HFF-Myc (cell line): ENCODE data around the gene DENND1A.

Experiments
- DNase-seq: peaks from one replicate; pipeline ENCODE4 v3.0.0-alpha.2; 2011; ENCODE audit warnings: low read depth; ENCODE audit errors: extremely low read depth
- H3K4me3 ChIP-seq: replicated peaks from 2 replicates; pipeline ENCODE4 v1.5.1; 2011; ENCODE audit warnings: low read depth, mild to moderate bottlenecking, control low read depth, low read length
- TF ChIP-seq, protein P1 (sequence below): IDR thresholded peaks from 2 replicates; pipeline ENCODE4 v1.5.1; 2012; ENCODE audit warnings: mild to moderate bottlenecking, low read depth, low read length, control low read depth; ENCODE audit errors: missing control alignments

Gene DENND1A

DNA sequence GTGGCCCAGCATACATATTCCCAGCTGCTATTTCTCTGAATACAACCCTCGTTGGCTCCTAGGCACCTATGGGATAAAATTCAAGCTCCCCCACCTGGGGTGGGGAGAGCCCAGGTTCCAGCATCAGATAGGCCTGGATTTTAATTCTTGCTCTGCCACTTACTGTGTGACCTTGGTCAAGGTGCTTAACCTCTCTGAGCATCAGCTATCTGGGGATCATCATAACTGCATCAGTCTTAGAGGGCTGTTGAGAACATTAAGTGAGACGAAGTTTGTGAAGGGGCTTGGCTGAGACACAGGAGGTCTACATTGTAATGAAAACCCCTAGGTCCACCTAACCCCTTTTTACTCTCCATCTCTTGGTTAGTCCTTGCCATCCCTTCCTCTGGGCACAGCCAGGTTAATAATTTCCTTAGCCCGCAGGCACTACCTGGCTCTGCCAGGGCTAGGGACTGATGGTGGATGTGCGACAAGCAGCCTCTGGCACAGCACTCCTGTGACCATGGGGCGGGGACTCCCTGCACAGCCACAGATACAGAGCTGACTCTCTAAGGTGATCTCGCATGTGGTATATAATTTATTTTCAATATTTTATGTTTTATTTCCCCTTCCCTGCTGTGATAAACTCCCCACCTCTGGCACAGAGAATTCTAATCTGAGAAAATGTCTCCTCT, 505.2 kb downstream of the DENND1A start:
- no peak overlapping the region for H3K4me3 ChIP-seq
- no peak for DNase-seq
- TF ChIP-seq, protein P1, sequence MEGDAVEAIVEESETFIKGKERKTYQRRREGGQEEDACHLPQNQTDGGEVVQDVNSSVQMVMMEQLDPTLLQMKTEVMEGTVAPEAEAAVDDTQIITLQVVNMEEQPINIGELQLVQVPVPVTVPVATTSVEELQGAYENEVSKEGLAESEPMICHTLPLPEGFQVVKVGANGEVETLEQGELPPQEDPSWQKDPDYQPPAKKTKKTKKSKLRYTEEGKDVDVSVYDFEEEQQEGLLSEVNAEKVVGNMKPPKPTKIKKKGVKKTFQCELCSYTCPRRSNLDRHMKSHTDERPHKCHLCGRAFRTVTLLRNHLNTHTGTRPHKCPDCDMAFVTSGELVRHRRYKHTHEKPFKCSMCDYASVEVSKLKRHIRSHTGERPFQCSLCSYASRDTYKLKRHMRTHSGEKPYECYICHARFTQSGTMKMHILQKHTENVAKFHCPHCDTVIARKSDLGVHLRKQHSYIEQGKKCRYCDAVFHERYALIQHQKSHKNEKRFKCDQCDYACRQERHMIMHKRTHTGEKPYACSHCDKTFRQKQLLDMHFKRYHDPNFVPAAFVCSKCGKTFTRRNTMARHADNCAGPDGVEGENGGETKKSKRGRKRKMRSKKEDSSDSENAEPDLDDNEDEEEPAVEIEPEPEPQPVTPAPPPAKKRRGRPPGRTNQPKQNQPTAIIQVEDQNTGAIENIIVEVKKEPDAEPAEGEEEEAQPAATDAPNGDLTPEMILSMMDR, result no peak

DNA sequence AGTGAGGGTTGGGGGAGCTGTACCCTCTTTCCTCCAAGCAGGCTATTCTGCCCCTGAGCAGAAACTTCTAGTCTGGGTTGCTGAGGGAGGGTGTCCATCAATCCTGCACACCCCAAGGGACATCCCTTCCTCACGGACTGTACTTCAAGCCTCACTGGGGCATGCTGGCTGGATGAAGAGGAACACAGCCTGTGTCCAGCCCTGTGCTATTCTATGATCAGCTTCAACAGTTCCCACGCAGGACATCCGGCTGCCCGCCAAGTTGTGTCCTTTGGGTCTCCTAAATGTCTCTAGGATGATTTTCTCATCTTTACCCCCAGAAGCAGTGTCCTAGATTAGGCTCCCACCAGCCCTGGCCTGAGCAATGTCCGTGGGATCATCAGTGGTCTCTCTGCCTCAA, 505.8 kb downstream of the DENND1A start:
- TF ChIP-seq, protein P1, result no peak
- H3K4me3 ChIP-seq, result no peak overlapping the region
- DNase-seq, result no peak

DNA sequence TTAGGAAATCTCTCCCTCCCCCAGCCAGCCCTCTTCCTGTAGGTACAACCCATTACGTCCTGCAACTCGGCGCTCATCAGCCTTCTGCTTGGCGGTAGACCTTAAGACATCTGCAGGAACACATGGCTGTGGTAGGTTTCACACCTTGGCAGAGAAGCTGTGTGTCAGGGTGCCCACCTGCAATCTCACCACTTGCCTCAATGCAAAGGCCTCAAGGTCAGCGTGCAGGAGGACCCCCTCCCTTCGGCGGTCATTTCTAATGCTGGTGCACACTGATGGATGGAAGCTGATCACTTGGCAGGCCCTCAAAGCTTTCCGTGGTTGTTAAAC, 506.6 kb downstream of the DENND1A start:
- no peak for DNase-seq
- TF ChIP-seq, protein P1, result no peak

DNA sequence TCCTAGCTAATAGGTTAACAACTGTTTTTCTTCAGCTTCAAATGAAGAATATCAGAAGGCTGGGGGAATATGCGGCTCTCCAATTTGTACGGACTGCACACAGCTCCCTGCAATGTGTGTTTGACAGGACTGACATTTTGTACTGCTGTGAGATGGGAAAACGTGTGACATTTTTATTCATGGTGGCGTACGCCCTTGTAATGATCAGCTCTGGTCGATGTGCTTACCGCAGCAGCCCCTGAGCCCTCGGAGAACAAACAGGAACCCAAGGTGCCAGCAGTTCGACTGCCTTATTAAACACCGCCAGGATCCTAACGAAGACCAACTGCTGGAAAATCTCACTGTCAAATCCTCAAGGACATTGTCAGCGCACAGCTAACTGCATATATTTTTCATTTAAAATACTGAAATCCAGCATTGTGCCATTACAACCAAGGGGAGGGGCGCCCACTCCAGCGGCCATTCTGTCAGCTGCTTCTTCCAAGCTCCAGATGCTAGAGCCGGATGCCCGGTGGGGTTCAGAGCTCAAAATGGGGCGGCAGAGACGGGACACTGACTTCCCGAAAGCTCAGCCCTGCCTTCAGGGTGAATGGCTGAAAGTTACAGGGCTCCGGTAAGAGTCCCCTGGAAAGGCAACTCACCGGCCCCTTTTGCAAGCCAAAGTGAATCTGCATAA, 507.2 kb downstream of the DENND1A start:
- no peak for DNase-seq
- H3K4me3 ChIP-seq, result no peak overlapping the region
- TF ChIP-seq, protein P1, result no peak

More for the DNA sequence above, 506.6 kb downstream of the DENND1A start:
- H3K4me3 ChIP-seq, result no peak overlapping the region

DNA sequence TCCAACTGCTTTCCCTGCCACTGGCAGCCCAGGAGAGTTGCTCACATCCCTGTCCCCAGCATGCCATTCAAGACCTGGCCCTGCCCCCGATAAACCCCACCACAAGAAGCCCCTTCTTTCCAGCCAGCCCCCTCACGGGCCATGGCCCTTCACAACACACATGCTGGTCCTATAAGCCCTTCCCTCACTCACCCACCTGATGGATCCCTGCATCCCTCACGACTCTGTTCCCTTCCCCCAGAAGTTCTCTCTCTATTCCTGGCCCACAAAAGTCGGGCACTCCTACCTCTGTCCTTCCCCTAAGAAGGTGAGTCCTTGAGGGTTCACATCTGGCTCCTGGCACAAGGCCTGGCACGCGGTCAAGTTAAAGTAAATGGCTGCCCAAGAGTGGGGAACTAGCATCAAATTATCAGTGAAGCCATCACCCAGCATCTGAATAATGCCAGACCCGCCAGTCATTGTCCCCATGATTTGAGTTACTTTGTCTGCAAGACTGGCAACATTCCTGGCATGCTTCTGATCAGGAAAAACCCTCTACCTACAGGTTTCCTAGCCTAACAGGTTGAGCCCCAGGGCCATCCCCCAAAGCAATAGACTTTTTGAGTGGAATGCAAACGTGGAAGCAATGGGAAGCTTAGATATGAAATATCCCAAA, 508.0 kb downstream of the DENND1A start:
- TF ChIP-seq, protein P1, result no peak
- no peak for DNase-seq
- no peak overlapping the region for H3K4me3 ChIP-seq

DNA sequence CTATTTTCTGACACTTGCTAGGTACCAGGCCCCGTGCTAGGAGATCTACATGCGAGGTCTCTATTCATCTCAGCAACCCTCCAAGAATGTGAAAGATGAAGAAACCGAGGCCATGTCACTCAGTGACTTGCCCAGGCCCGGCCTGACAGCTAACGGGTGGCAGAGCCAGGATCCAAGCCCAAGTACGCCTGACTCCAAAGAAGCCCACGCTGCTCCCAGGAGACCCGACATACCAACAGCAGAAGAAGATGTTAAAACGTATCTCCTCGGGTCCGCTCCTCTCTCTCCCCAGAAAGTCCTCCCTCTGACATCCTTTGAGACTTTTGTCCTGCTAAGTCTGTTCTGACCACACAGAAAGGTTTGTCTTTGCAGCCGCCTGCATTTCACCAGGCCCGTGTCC, 508.7 kb downstream of the DENND1A start:
- H3K4me3 ChIP-seq, result no peak overlapping the region
- DNase-seq, result no peak
- TF ChIP-seq, protein P1, result no peak
